HepG2 (cell line): ENCODE results near the gene GADL1. TPM values are rescaled to one million over a fixed set of nuclear protein-coding genes. Genes with fewer than 3 reads are reported as not detected.

Experiments used
- ATAC-seq: fragments of 200-7000 bp; cut with Tn5 transposase; 3 replicates; pipeline ENCODE4 v1.9.1; 2020; ENCODE audit warnings: mild to moderate bottlenecking, moderate library complexity
- BruUV-seq: library from RNA; stranded (reverse); fragments of 400-500 nt; replicated peaks from 2 replicates; lab custom pipeline; 2021; lab: Mats Ljungman, UMichigan
- CTCF ChIA-PET: fragments of 300-600 bp; formaldehyde crosslinking; extraction: SDS; loops from one replicate; lab custom pipeline; 2021; ENCODE audit warnings: low total read pairs, inconsistent platforms, low intra/inter-chr PET ratio; lab: Yijun Ruan, JAX
- POLR2A ChIA-PET: fragments of 350-600 bp; sonication (Branson Sonifier 250); formaldehyde crosslinking; loops from one replicate; lab custom pipeline; 2020; ENCODE audit warnings: antibody characterized with exemption, inconsistent platforms; lab: Yijun Ruan, JAX
- DNase-seq: peaks from one replicate; pipeline ENCODE4 v3.0.0-alpha.2; 2015; ENCODE audit warnings: low spot score
- FAIRE-seq: peaks from 3 replicates; lab custom pipeline; 2011; peaks lifted over from hg19 to GRCh38; lab: Jason Lieb, UNC
- H2AFZ ChIP-seq: one replicate; pipeline ENCODE4 v1.6.1; 2011; ENCODE audit warnings: low read length, inconsistent platforms
- H3K27ac ChIP-seq: fragments of 300-600 bp; 3 replicates; pipeline ENCODE4 v1.8.0; 2011; ENCODE audit warnings: mixed run types, mild to moderate bottlenecking, mixed read lengths, low read length, inconsistent platforms; ENCODE audit not compliant: insufficient read depth; ENCODE audit errors: extremely low read length
- H3K27me3 ChIP-seq, 2 experiments: fragments of 200-600 bp in 1 of 2; 2 replicates in 1 of 2; 3 replicates in 1 of 2; pipeline versions ENCODE4 v1.6.0 to v1.8.0; 2011; ENCODE audit warnings: low read length in 2 of 2, mild to moderate bottlenecking in 2 of 2, moderate library complexity in 2 of 2, inconsistent platforms in 1 of 2; ENCODE audit not compliant: insufficient read depth in 2 of 2, control insufficient read depth in 1 of 2
- H3K36me3 ChIP-seq, 2 experiments: fragments of 200-600 bp in 1 of 2; replicated peaks in 1 of 2; 2 replicates in 1 of 2; 3 replicates in 1 of 2; pipeline versions ENCODE4 v1.5.1 to v1.8.0; 2011; ENCODE audit warnings: low read length in 2 of 2, inconsistent platforms in 1 of 2; ENCODE audit not compliant: insufficient read depth in 2 of 2, control insufficient read depth in 1 of 2
- H3K4me1 ChIP-seq: 2 replicates; pipeline ENCODE4 v1.5.1; 2012; ENCODE audit warnings: low read length, inconsistent platforms; ENCODE audit not compliant: insufficient read depth
- H3K4me2 ChIP-seq: 2 replicates; pipeline ENCODE4 v1.6.0; 2011; ENCODE audit warnings: low read depth, low read length, inconsistent platforms
- H3K4me3 ChIP-seq, 3 experiments: fragments of 200-600 bp in 1 of 3; sonication (generic), shearing (Covaris generic) in 1 of 3; replicated peaks in 1 of 3; 2 replicates each; pipeline ENCODE4 v1.5.1; 2011 to 2016; ENCODE audit warnings: low read length in 3 of 3, inconsistent platforms in 2 of 3, low read depth in 2 of 3, mild to moderate bottlenecking in 2 of 3, control low read depth in 1 of 3, mixed read lengths in 1 of 3; ENCODE audit not compliant: insufficient read depth in 1 of 3
- H3K79me2 ChIP-seq: one replicate; pipeline ENCODE4 v1.6.1; 2011; ENCODE audit warnings: low read length, inconsistent platforms; ENCODE audit not compliant: insufficient read depth
- H3K9ac ChIP-seq: 2 replicates; pipeline ENCODE4 v1.6.0; 2011; ENCODE audit warnings: mild to moderate bottlenecking, low read depth, low read length, inconsistent platforms; ENCODE audit not compliant: insufficient read depth
- H3K9me3 ChIP-seq: 2 replicates; pipeline ENCODE4 v1.5.1; 2012; ENCODE audit warnings: mild to moderate bottlenecking, low read length
- H4K20me1 ChIP-seq: 2 replicates; pipeline ENCODE4 v1.6.0; 2011; ENCODE audit warnings: inconsistent platforms, mild to moderate bottlenecking, low read length, moderate library complexity; ENCODE audit not compliant: insufficient read depth
- BRD4 ChIP-seq: sonication (generic); formaldehyde crosslinking; IDR thresholded peaks from 2 replicates; pipeline ENCODE4 v1.4.0; 2020; ENCODE audit warnings: missing genetic modification reagents
- HES4 ChIP-seq: sonication (generic); formaldehyde crosslinking; IDR thresholded peaks from 2 replicates; pipeline ENCODE4 v1.9.0; 2021; ENCODE audit warnings: mild to moderate bottlenecking, missing genetic modification reagents, borderline replicate concordance
- RBFOX2 ChIP-seq: fragments of 200-400 bp; formaldehyde crosslinking; IDR thresholded peaks from 2 replicates; pipeline ENCODE4 v1.6.1; 2017; ENCODE audit warnings: low read depth, mild to moderate bottlenecking, low read length
- SALL2 ChIP-seq: sonication (generic); formaldehyde crosslinking; IDR thresholded peaks from 2 replicates; pipeline ENCODE4 v1.8.1; 2023; ENCODE audit warnings: mild to moderate bottlenecking, missing genetic modification reagents, inconsistent platforms
- SATB2 ChIP-seq: sonication (generic); formaldehyde crosslinking; IDR thresholded peaks from 2 replicates; pipeline ENCODE4 v1.5.0; 2020; ENCODE audit warnings: missing genetic modification reagents
- TGIF2 ChIP-seq: IDR thresholded peaks from 2 replicates; pipeline ENCODE4 v1.6.1; 2016; ENCODE audit warnings: control low read depth, missing compliant biosample characterization
- ZBTB38 ChIP-seq: sonication (generic); formaldehyde crosslinking; IDR thresholded peaks from 2 replicates; pipeline ENCODE4 v1.5.1; 2020; ENCODE audit warnings: mild to moderate bottlenecking, missing genetic modification reagents
- ZNF160 ChIP-seq: sonication (generic); formaldehyde crosslinking; IDR thresholded peaks from 2 replicates; pipeline ENCODE4 v1.8.0; 2022; ENCODE audit warnings: mild to moderate bottlenecking, inconsistent platforms, missing genetic modification reagents
- ZNF224 ChIP-seq: sonication (generic); formaldehyde crosslinking; IDR thresholded peaks from 2 replicates; pipeline ENCODE4 v1.5.0; 2020; ENCODE audit warnings: mild to moderate bottlenecking, missing genetic modification reagents
- ZNF30 ChIP-seq: sonication (generic); formaldehyde crosslinking; IDR thresholded peaks from 2 replicates; pipeline ENCODE4 v1.5.0; 2020; ENCODE audit warnings: mild to moderate bottlenecking, missing genetic modification reagents
- ZNF761 ChIP-seq: sonication (generic); formaldehyde crosslinking; conservative IDR thresholded peaks from 2 replicates; pipeline ENCODE4 v1.4.0; 2020; ENCODE audit warnings: mild to moderate bottlenecking, missing genetic modification reagents
- ZNF891 ChIP-seq: sonication (generic); formaldehyde crosslinking; IDR thresholded peaks from 2 replicates; pipeline ENCODE4 v1.5.0; 2020; ENCODE audit warnings: mild to moderate bottlenecking, missing genetic modification reagents
- in situ Hi-C: cut with HindIII; loops from 2 replicates; pipeline ENCODE4 v1.10.0; 2017; ENCODE audit warnings: low pct_unique_long_range_greater_than_20kb; ENCODE audit not compliant: extremely low pct_ligation_motif_present
- intact Hi-C: fragments of 100-400 bp; cut with micrococcal nuclease; formaldehyde crosslinking; loops from one replicate; pipeline ENCODE4 v1.10.0; 2022; ENCODE audit not compliant: unreplicated experiment
- polyA plus RNA-seq, 8 experiments: library from polyadenylated mRNA; depleted of rRNA in 3 of 8; stranded (reverse) in 7 of 8; unstranded in 1 of 8; fragments of >200 nt; fragmentation: Illumina TruSeq in 4 of 8; extraction: Trizol in 4 of 8; gene quantifications; 2 replicates each; pipeline versions ENCODE4 v1.2.1 to v1.2.3, GENCODE V29; 2011 to 2016; ENCODE audit warnings: low read depth in 4 of 8, missing spikeins in 1 of 8, mixed read lengths in 1 of 8; ENCODE audit not compliant: insufficient read depth in 1 of 8
- total RNA-seq, 5 experiments: library from RNA; depleted of rRNA; stranded (reverse); fragments of >200 nt; fragmentation: Illumina TruSeq; extraction: Trizol; gene quantifications; 2 replicates each; pipeline ENCODE4 v1.2.3, GENCODE V29; 2016; ENCODE audit warnings: low read depth in 1 of 5
- TF ChIP-seq, protein P1 (sequence below): sonication (generic); formaldehyde crosslinking; IDR thresholded peaks from 2 replicates; pipeline ENCODE4 v1.4.0; 2020; ENCODE audit warnings: missing genetic modification reagents
- TF ChIP-seq, protein P2 (sequence below): sonication (generic); formaldehyde crosslinking; IDR thresholded peaks from 2 replicates; pipeline ENCODE4 v1.4.0; 2020; ENCODE audit warnings: missing genetic modification reagents, borderline replicate concordance
- TF ChIP-seq, protein P3 (sequence below): sonication (generic); formaldehyde crosslinking; IDR thresholded peaks from 2 replicates; pipeline ENCODE4 v1.8.1; 2023; ENCODE audit warnings: mild to moderate bottlenecking, missing genetic modification reagents, borderline replicate concordance
- TF ChIP-seq, protein P4 (sequence below): sonication (generic); formaldehyde crosslinking; IDR thresholded peaks from 2 replicates; pipeline ENCODE4 v1.5.0; 2020; ENCODE audit warnings: missing genetic modification reagents, mild to moderate bottlenecking, borderline replicate concordance

The GADL1 gene
- total and polyA plus RNA-seq, 2 of the 13 experiments (the other 11 are each of a cell fraction or from before 2014, with no cell fraction given): not detected

DNA sequence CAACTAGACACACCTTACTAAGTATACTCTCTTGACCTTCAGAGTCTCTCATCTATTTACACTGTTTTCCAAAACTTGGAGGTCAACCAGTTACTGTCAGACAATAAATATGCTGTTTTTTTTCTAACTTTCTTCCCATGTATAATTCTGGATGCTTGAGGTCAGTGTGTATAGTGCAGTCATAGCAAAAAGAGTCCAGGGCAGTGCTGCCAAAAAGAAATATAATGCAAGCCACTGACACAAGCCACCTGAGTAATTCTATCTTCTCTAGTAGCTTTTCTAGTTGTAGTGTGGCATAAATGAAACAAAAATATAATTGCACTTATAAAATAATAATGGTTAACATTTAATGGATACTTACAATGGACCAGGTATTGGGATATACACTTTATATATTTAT lies 21.6 kb downstream of the GADL1 start:
- H3K4me3 ChIP-seq: no peak overlapping the region
- no peaks in the 10 kb centered on the region for H3K36me3 ChIP-seq
- no TSS peak for BruUV-seq
- 0 out of 5 replicates have a peak, but pooled peaks cover 0 to 3% of the 10 kb centered on the region in 2 experiments for H3K27me3 ChIP-seq
- ATAC-seq: no peak
- H3K9ac ChIP-seq: no peak overlapping the region
- no peaks in the 10 kb centered on the region for H4K20me1 ChIP-seq
- no peak overlapping the region for H2AFZ ChIP-seq
- no peaks in the 10 kb centered on the region for H3K9me3 ChIP-seq
- intact Hi-C loops: no loop called here
- H3K27ac ChIP-seq: no peak overlapping the region
- ChIA-PET POLR2A (no interaction called here), CTCF (no interaction called here)
- in situ Hi-C loops: no loop called here
- TF ChIP-seq, protein P1, sequence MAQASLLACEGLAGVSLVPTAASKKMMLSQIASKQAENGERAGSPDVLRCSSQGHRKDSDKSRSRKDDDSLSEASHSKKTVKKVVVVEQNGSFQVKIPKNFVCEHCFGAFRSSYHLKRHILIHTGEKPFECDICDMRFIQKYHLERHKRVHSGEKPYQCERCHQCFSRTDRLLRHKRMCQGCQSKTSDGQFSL (CRISPR knock-in tag): no peak
- TF ChIP-seq BRD4: no peak
- no peak for TF ChIP-seq SALL2
- TF ChIP-seq TGIF2: no peak
- no peak for TF ChIP-seq ZNF224 (CRISPR knock-in tag)
- TF ChIP-seq, protein P2, sequence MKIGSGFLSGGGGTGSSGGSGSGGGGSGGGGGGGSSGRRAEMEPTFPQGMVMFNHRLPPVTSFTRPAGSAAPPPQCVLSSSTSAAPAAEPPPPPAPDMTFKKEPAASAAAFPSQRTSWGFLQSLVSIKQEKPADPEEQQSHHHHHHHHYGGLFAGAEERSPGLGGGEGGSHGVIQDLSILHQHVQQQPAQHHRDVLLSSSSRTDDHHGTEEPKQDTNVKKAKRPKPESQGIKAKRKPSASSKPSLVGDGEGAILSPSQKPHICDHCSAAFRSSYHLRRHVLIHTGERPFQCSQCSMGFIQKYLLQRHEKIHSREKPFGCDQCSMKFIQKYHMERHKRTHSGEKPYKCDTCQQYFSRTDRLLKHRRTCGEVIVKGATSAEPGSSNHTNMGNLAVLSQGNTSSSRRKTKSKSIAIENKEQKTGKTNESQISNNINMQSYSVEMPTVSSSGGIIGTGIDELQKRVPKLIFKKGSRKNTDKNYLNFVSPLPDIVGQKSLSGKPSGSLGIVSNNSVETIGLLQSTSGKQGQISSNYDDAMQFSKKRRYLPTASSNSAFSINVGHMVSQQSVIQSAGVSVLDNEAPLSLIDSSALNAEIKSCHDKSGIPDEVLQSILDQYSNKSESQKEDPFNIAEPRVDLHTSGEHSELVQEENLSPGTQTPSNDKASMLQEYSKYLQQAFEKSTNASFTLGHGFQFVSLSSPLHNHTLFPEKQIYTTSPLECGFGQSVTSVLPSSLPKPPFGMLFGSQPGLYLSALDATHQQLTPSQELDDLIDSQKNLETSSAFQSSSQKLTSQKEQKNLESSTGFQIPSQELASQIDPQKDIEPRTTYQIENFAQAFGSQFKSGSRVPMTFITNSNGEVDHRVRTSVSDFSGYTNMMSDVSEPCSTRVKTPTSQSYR: no peak
- no peak for TF ChIP-seq ZNF761
- TF ChIP-seq, protein P3, sequence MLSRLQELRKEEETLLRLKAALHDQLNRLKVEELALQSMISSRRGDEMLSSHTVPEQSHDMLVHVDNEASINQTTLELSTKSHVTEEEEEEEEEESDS (CRISPR knock-in tag): no peak
- TF ChIP-seq ZNF891 (CRISPR knock-in tag): no peak
- no peak for TF ChIP-seq HES4 (CRISPR knock-in tag)
- TF ChIP-seq, protein P4, sequence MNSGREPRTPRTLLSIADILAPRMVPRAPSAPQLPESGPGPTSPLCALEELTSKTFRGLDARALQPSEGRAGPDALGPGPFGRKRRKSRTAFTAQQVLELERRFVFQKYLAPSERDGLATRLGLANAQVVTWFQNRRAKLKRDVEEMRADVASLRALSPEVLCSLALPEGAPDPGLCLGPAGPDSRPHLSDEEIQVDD (CRISPR knock-in tag): no peak
- no peak for TF ChIP-seq ZNF160 (CRISPR knock-in tag)
- TF ChIP-seq RBFOX2: no peak
- no peak for TF ChIP-seq SATB2 (CRISPR knock-in tag)
- TF ChIP-seq ZBTB38 (CRISPR knock-in tag): no peak
- TF ChIP-seq ZNF30: no peak
- TF ChIP-seq, all 625 proteins: peak for 0
- Histone ChIP-seq H3K4me1 (no peaks in the 10 kb centered on the region), H3K4me2 (no peak overlapping the region), H3K79me2 (no peaks in the 10 kb centered on the region)
- DNase-seq: no peak
- FAIRE-seq: no peak
